ENCODE data around the gene HNRNPAB.

DNA sequence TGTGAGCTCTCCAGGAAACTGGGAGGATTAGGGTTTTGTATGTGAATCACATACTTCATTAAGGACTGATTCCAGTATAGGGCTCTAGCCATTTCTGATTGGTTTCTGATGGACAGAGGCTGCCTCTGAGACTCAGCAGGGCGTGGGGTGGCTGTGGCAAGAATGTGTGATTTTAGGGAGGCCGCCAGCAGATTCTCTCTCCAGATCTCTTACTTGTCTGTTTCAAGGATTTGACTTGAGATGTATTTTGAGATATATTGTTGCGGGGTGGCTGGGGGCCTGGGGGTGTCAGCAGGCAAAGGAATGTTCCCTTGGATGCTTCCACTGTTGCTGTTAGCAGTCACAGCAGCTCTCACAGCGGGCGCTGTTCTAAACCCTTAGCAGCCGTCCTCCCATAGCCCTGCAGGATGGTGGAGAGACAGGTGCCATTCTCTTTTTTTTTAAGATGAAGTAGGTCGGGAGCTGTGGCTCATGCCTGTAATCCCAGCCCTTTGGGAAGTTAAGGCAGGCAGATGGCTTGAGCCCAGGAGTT is 8.0 kb upstream of the HNRNPAB start:
- TF ChIP-seq, protein P1, sequence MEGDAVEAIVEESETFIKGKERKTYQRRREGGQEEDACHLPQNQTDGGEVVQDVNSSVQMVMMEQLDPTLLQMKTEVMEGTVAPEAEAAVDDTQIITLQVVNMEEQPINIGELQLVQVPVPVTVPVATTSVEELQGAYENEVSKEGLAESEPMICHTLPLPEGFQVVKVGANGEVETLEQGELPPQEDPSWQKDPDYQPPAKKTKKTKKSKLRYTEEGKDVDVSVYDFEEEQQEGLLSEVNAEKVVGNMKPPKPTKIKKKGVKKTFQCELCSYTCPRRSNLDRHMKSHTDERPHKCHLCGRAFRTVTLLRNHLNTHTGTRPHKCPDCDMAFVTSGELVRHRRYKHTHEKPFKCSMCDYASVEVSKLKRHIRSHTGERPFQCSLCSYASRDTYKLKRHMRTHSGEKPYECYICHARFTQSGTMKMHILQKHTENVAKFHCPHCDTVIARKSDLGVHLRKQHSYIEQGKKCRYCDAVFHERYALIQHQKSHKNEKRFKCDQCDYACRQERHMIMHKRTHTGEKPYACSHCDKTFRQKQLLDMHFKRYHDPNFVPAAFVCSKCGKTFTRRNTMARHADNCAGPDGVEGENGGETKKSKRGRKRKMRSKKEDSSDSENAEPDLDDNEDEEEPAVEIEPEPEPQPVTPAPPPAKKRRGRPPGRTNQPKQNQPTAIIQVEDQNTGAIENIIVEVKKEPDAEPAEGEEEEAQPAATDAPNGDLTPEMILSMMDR (IDR thresholded peaks at IDR 0.05), result no peak
- no peak for TF ChIP-seq POLR2A (IDR thresholded peaks at IDR 0.05)

Measured in right lobe of liver (tissue), 4 donors.